22Rv1 (cell line): Measurements from ENCODE around the gene ARL11.

ENCODE experiments used
- CTCF ChIP-seq: fragments of 450-650 bp; IDR thresholded peaks from 2 replicates; pipeline ENCODE4 v1.5.1; 2017; ENCODE audit warnings: mild to moderate bottlenecking
- ZFX ChIP-seq: fragments of 450-650 bp; IDR thresholded peaks from 2 replicates; pipeline ENCODE4 v1.6.1; 2017; ENCODE audit warnings: antibody characterized with exemption, borderline replicate concordance

GRCh38 chr13:49616676-49617065 is 11.6 kb upstream of the ARL11 start:
- no peak for TF ChIP-seq CTCF
- TF ChIP-seq ZFX, result no peak
